Uterus (tissue), 4 donors: ENCODE data around the gene CACNA1C. TPM values are rescaled to one million over a fixed set of nuclear protein-coding genes. Genes with fewer than 3 reads are reported as not detected.

Experiments used
- DNase-seq, 2 donors: peaks; one replicate each; pipeline ENCODE4 v3.0.0-alpha.2; 2019 to 2020
- H3K27ac ChIP-seq, 2 donors: fragments of 200-600 bp; sonication (generic); 1 replicate in 1 of 2; 2 replicates in 1 of 2; pipeline ENCODE4 v1.5.1; 2016 to 2018
- H3K27me3 ChIP-seq, 2 donors: fragments of 200-600 bp; sonication (generic); one replicate each; pipeline ENCODE4 v1.5.1; 2018 to 2019; ENCODE audit warnings: control low read depth in 1 of 2
- H3K36me3 ChIP-seq, 2 donors: fragments of 200-600 bp; sonication (generic); one replicate each; pipeline ENCODE4 v1.5.1; 2019; ENCODE audit warnings: control low read depth in 1 of 2
- H3K4me1 ChIP-seq, 2 donors: fragments of 200-600 bp; sonication (generic); one replicate each; pipeline ENCODE4 v1.5.1; 2018 to 2019; ENCODE audit warnings: control low read depth in 1 of 2
- H3K4me3 ChIP-seq, 2 donors: fragments of 200-600 bp; sonication (generic); 1 replicate in 1 of 2; 2 replicates in 1 of 2; pipeline ENCODE4 v1.5.1; 2018 to 2019; ENCODE audit warnings: mild to moderate bottlenecking in 1 of 2
- H3K9me3 ChIP-seq, 2 donors: fragments of 200-600 bp; sonication (generic); one replicate each; pipeline ENCODE4 v1.5.1; 2019; ENCODE audit warnings: control low read depth in 1 of 2
- POLR2A ChIP-seq, 2 donors: fragments of 450-650 bp; IDR thresholded peaks; one replicate each; pipeline ENCODE4 v1.6.1; 2016; ENCODE audit warnings: antibody characterized with exemption in 2 of 2, mild to moderate bottlenecking in 1 of 2, moderate library complexity in 1 of 2
- intact Hi-C: fragments of 100-400 bp; cut with DNase I; formaldehyde crosslinking; loops from one replicate; pipeline ENCODE4 v1.15.1; 2023; ENCODE audit warnings: low total_unique reads
- total RNA-seq, 4 donors: library from RNA; depleted of rRNA in 3 of 4; stranded (reverse); fragments of >200 nt in 3 of 4; gene quantifications; one replicate each; pipeline versions ENCODE4 v1.1.0 to v1.2.4, GENCODE V29; 2014 to 2023
- TF ChIP-seq, protein P1 (sequence below), 4 experiments: fragments of 200-600 bp in 2 of 4; fragments of 450-650 bp in 2 of 4; sonication (generic) in 2 of 4; IDR thresholded peaks; one replicate each; pipeline ENCODE4 v1.5.1; 2016 to 2019; ENCODE audit warnings: antibody characterized with exemption in 4 of 4, mild to moderate bottlenecking in 2 of 4, moderate library complexity in 1 of 4
- donor health status: DM: yes; HTN: yes; CAD: no.

The CACNA1C gene
- total RNA-seq, 4 donors from 2014 or later, result 15.9 to 121 (median 32.1) TPM

DNA sequence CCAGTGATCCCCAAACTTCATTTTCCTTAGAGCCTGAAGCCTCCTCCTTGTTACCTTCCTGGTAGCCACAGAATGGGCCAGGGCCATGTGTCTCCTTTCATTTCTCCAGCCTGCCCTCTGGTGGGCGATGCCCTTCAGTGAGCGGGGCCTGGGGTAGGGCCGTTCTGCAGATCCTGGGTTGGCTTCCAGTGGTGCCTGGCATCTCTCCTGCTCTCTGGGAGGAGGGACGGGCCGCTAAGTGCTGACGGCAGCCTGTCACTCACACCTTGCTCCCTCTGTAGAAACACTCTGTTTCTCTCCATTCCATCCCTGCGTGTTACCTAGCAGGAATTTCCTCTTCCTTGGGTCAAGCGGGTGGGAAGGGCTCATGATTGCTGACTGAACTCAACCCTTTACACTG lies 232.1 kb downstream of the CACNA1C start:
- intact Hi-C loops, result no loop called here
- Histone ChIP-seq H3K27me3 (no peaks in the 10 kb centered on the region), H3K27ac (peak overlapping the region; percentile 74 to 83), H3K9me3 (no peaks in the 10 kb centered on the region), H3K4me3 (no peak overlapping the region), H3K4me1 (peaks cover 9 to 27% of the 10 kb centered on the region in 2 donors), H3K36me3 (no peaks in the 10 kb centered on the region)
- peak; percentile 71 to 72 for DNase-seq
- TF ChIP-seq, protein P1, sequence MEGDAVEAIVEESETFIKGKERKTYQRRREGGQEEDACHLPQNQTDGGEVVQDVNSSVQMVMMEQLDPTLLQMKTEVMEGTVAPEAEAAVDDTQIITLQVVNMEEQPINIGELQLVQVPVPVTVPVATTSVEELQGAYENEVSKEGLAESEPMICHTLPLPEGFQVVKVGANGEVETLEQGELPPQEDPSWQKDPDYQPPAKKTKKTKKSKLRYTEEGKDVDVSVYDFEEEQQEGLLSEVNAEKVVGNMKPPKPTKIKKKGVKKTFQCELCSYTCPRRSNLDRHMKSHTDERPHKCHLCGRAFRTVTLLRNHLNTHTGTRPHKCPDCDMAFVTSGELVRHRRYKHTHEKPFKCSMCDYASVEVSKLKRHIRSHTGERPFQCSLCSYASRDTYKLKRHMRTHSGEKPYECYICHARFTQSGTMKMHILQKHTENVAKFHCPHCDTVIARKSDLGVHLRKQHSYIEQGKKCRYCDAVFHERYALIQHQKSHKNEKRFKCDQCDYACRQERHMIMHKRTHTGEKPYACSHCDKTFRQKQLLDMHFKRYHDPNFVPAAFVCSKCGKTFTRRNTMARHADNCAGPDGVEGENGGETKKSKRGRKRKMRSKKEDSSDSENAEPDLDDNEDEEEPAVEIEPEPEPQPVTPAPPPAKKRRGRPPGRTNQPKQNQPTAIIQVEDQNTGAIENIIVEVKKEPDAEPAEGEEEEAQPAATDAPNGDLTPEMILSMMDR (IDR thresholded peaks at IDR 0.05), result peak; percentile 27 to 58 (median 50)
- no peak for TF ChIP-seq POLR2A (IDR thresholded peaks at IDR 0.05)

DNA sequence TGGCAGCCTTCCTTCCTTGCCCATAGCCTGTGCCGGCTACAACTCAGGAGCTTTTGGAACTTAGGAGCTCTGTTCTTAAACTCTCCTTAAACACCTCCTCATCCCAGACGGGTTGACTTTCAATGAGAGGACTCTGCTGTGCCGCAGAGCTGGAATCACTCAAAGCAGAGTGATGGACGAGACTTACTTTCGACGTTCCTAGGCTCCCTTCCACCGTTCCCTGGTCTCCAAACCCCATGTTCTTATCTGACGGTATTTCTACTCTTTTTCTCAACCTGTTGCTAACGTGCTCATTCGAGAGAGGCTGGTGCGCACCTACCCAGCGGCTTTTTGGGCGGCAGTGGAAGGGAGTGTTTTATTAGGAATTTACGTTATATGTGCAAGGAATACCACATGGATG lies 232.7 kb downstream of the CACNA1C start:
- DNase-seq, result no peak
- no peaks in the 10 kb centered on the region for H3K27me3 ChIP-seq
- no peaks in the 10 kb centered on the region for H3K9me3 ChIP-seq
- no peak overlapping the region for H3K4me3 ChIP-seq
- intact Hi-C loops, result no loop called here
- no peak for TF ChIP-seq POLR2A (IDR thresholded peaks at IDR 0.05)
- TF ChIP-seq, protein P1 (IDR thresholded peaks at IDR 0.05), result no peak
- H3K27ac ChIP-seq, result peak overlapping the region; percentile 74 to 83
- peaks cover 9 to 27% of the 10 kb centered on the region in 2 donors for H3K4me1 ChIP-seq
- H3K36me3 ChIP-seq, result no peaks in the 10 kb centered on the region

DNA sequence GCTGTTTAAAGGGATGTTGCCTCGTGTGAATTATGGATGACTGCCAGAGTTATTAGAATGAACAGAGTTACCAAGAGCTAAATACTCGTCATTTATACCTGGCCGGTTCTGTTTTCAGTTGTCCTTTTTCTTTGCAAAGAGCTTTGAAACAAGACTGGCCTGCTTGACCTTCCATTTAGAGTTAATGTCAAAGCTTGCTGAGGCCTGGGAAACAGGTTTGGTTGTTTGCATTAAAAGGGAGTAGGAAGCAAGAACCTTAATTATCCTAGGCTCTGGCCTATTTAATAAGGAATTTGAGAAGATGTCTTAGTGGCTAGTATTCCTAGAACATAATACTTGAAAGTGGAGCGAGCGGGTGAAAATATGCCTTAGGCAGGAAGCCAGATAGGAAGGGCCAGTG lies 233.3 kb downstream of the CACNA1C start:
- peaks cover 9 to 27% of the 10 kb centered on the region in 2 donors for H3K4me1 ChIP-seq
- no peaks in the 10 kb centered on the region for H3K27me3 ChIP-seq
- no peak for DNase-seq
- no peaks in the 10 kb centered on the region for H3K36me3 ChIP-seq
- no peak for TF ChIP-seq POLR2A (IDR thresholded peaks at IDR 0.05)
- TF ChIP-seq, protein P1 (IDR thresholded peaks at IDR 0.05), result no peak
- H3K4me3 ChIP-seq, result no peak overlapping the region
- intact Hi-C loops, result no loop called here
- H3K9me3 ChIP-seq, result no peaks in the 10 kb centered on the region
- peak overlapping the region; percentile 74 to 83 for H3K27ac ChIP-seq

DNA sequence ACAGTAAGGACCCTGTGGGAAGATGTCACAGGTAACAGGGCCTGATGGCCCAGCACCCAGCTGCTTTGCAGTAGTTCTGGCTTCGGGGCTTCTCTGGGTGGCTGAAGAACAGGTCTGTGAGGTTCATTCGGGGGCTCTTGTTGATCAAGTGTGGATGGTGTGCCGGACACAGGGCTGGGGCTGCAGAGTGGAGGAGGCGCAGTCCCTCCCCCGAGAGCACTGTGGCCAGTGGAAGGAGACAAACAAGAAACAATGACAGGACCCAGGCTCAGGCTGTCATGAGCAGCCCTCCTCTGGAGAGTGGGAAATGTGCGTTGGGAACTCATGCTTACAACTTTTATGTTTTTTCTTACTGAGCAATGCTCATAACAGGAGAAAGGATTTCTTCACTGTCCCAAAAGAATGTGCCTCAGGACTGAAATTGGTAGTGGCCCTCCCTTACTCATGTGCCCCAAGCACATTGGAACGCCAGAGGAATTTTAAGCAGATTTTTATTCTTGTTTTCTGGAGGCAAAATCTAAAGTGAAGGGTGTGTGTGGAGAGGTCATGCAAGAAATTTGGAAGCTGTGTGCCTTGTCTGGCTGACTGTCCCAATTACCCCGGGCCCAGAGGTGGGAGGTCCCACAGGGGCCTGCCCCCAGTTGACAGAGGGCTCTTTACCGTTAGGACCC lies 233.8 kb downstream of the CACNA1C start:
- intact Hi-C loops, result no loop called here
- Histone ChIP-seq H3K9me3 (no peaks in the 10 kb centered on the region), H3K27me3 (no peaks in the 10 kb centered on the region), H3K36me3 (no peaks in the 10 kb centered on the region), H3K4me3 (no peak overlapping the region), H3K27ac (peak overlapping the region; percentile 74 to 83), H3K4me1 (peaks cover 9 to 27% of the 10 kb centered on the region in 2 donors)
- no peak for TF ChIP-seq POLR2A (IDR thresholded peaks at IDR 0.05)
- TF ChIP-seq, protein P1 (IDR thresholded peaks at IDR 0.05), result no peak
- no peak for DNase-seq

DNA sequence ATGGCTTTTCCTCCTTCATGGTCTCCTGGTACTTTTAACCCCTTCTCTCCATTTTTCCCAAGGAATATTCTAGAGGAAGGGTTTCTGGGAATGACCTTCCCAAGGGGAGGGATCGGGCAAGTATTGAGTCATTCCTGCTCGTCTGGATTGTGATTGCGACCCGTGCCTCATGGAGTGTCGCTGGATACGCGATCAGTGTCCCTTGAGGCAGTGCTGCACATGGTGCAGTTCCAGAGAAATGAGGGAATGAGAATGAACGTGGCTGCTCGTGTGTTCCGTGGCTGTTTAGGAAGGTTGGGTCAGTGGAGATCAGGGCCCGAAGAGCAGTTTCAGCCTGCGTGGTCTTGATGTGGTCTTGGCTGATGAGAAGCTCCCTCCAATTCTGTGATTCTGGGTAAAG lies 234.4 kb downstream of the CACNA1C start:
- Histone ChIP-seq H3K4me3 (no peak overlapping the region), H3K27ac (peak overlapping the region; percentile 74 to 83), H3K27me3 (no peaks in the 10 kb centered on the region), H3K9me3 (no peaks in the 10 kb centered on the region), H3K4me1 (peaks cover 9 to 27% of the 10 kb centered on the region in 2 donors), H3K36me3 (no peaks in the 10 kb centered on the region)
- no peak for DNase-seq
- TF ChIP-seq POLR2A (IDR thresholded peaks at IDR 0.05), result no peak
- TF ChIP-seq, protein P1 (IDR thresholded peaks at IDR 0.05), result no peak
- intact Hi-C loops, result no loop called here
